Left lung (tissue), 10 donors: Measurements from ENCODE around the gene FBXL17. TPM values are rescaled to one million over a fixed set of nuclear protein-coding genes. Genes with fewer than 3 reads are reported as not detected.
A peak's percentile ranks its signal among the peaks of the same experiment; 100 is the strongest.

Experiments used
- ATAC-seq: fragments of 200-7000 bp; cut with Tn5 transposase; one replicate; pipeline ENCODE4 v1.9.1; 2020; ENCODE audit warnings: moderate library complexity
- DNase-seq, 4 donors: peaks; one replicate each; pipeline ENCODE4 v3.0.0-alpha.2; 2013 to 2020
- H3K27ac ChIP-seq, 2 donors: fragments of 200-600 bp; sonication (generic) in 1 of 2; one replicate each; pipeline versions ENCODE4 v1.5.0 to v1.8.0; 2020 to 2021
- H3K27me3 ChIP-seq, 2 donors: fragments of 200-600 bp; sonication (generic) in 1 of 2; one replicate each; pipeline versions ENCODE4 v1.5.0 to v1.8.0; 2020 to 2021
- H3K36me3 ChIP-seq, 2 donors: fragments of 200-600 bp; sonication (generic) in 1 of 2; one replicate each; pipeline versions ENCODE4 v1.5.0 to v1.8.0; 2020 to 2021
- H3K4me1 ChIP-seq, 2 donors: fragments of 200-600 bp; one replicate each; pipeline ENCODE4 v1.8.0; 2021
- H3K4me3 ChIP-seq, 2 donors: fragments of 200-600 bp; sonication (generic) in 1 of 2; one replicate each; pipeline versions ENCODE4 v1.5.0 to v1.8.0; 2020 to 2021; ENCODE audit warnings: mild to moderate bottlenecking in 1 of 2
- H3K9me3 ChIP-seq, 2 donors: fragments of 200-600 bp; sonication (generic) in 1 of 2; one replicate each; pipeline versions ENCODE4 v1.5.0 to v1.8.0; 2020 to 2021
- intact Hi-C, 2 donors: fragments of 100-400 bp; cut with DNase I; formaldehyde crosslinking; loops; one replicate each; pipeline versions ENCODE4 v1.11.2 to v1.14.2; 2022
- polyA plus RNA-seq, 6 donors: library from polyadenylated mRNA; unstranded; fragments of 120-200 nt; gene quantifications; one replicate each; pipeline ENCODE4 v1.2.1, GENCODE V29; 2013; ENCODE audit not compliant: insufficient read length in 6 of 6
- total RNA-seq, 2 donors: library from RNA; stranded (reverse); fragmentation: NEBNext Ultra II Directional; extraction: Animal tissue kit (Norgen Biotek cat#: 25700); gene quantifications; one replicate each; pipeline ENCODE4 v1.2.1, GENCODE V29; 2021
- TF ChIP-seq, protein P1 (sequence below), 2 donors: fragments of 200-600 bp; sonication (generic) in 1 of 2; IDR thresholded peaks; one replicate each; pipeline versions ENCODE4 v1.5.0 to v1.8.0; 2021; ENCODE audit warnings: antibody characterized with exemption in 2 of 2
- donor health status: DM: no; HTN: yes; CAD: no.
- donor health status: DM: no; HTN: no; CAD: no.

The FBXL17 gene
- total and polyA plus RNA-seq, 8 donors, result 11.8 to 23.8 (median 19.8) TPM

DNA sequence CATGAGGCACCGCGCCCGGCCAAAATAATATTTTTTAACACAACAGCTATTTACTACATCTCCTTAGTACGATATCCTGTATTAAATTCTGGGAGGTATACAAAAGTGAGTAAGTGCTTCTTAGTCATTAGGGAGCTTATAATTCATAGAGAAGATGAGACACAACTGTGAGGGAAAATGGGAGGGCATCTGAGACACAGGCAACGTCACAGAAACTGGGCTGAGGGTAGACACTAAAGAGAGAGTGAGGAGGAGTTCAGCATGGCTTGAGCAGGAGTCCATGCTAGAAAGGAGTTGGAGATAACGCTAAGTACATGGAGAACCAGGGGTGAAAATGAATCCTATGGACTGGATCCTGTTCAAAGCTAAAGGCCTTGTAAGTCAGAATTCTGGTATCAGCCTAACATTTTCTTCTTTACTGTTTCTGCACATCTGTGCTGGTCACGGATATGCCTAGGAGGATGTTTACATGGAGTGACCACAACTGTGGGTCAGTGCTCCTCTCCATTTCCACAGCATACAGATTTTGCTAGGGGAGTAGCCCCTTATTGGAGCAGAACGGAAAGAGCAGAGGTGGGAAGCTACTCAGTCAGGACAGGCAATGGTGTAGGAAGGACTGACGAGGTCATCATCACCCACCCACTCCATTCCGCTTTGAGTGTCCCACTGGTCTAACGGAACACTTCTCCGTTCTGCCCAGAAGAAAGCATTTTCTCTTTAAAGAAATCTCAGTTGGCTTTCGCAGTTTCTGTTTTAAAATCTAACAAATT is 400.8 kb downstream of the FBXL17 start:
- H3K36me3 ChIP-seq, result no peaks in the 10 kb centered on the region
- DNase-seq (no peak), ATAC-seq (no peak)
- H3K4me3 ChIP-seq, result no peak overlapping the region
- no peak overlapping the region for H3K27ac ChIP-seq
- H3K9me3 ChIP-seq, result no peaks in the 10 kb centered on the region
- H3K4me1 ChIP-seq, result no peaks in the 10 kb centered on the region
- no peaks in the 10 kb centered on the region for H3K27me3 ChIP-seq
- intact Hi-C loops, result no loop called here
- TF ChIP-seq, protein P1, sequence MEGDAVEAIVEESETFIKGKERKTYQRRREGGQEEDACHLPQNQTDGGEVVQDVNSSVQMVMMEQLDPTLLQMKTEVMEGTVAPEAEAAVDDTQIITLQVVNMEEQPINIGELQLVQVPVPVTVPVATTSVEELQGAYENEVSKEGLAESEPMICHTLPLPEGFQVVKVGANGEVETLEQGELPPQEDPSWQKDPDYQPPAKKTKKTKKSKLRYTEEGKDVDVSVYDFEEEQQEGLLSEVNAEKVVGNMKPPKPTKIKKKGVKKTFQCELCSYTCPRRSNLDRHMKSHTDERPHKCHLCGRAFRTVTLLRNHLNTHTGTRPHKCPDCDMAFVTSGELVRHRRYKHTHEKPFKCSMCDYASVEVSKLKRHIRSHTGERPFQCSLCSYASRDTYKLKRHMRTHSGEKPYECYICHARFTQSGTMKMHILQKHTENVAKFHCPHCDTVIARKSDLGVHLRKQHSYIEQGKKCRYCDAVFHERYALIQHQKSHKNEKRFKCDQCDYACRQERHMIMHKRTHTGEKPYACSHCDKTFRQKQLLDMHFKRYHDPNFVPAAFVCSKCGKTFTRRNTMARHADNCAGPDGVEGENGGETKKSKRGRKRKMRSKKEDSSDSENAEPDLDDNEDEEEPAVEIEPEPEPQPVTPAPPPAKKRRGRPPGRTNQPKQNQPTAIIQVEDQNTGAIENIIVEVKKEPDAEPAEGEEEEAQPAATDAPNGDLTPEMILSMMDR (IDR thresholded peaks at IDR 0.05), result no peak

DNA sequence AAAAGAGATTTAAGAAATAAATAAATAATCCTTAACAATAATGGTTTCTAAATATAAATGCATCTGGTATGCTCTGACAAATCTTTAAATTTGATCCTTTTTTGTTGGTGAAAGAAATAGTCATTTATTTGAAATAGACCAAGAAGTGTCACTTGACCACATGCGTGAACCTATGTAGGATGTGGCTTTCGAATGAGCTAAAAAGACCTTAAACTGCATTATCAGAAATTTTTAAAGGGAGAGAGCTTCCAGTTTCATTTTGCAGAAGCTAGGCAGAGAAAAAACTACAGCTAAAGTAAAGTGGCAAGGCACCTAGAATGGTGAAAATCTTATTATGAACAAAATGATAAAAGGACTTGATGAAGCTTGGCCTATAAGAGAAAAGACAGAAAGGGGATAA is 402.0 kb downstream of the FBXL17 start:
- no peaks in the 10 kb centered on the region for H3K36me3 ChIP-seq
- intact Hi-C loops, result no loop called here
- no peak overlapping the region for H3K4me3 ChIP-seq
- no peaks in the 10 kb centered on the region for H3K27me3 ChIP-seq
- TF ChIP-seq, protein P1 (IDR thresholded peaks at IDR 0.05), result no peak
- no peaks in the 10 kb centered on the region for H3K4me1 ChIP-seq
- DNase-seq, result no peak
- H3K27ac ChIP-seq, result no peak overlapping the region
- no peak for ATAC-seq
- H3K9me3 ChIP-seq, result no peaks in the 10 kb centered on the region

DNA sequence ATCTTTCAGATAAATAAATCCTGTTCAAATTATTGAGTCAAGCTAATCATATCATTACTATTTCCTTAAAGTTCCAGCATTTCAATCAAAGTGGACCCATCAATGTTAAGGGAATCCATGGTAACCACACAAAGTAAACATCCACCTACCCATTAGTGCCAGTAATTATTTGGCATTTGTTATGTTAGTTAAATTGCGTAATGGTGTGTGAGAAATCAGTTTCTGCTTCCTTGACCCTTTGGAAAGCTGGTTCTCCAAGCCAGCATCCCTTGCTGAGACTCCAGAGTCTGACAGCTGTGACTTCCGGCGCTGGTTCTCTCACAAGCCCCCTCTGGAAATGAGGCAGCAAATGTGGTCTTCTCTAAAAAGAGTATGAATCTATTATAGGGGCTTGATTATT is 402.6 kb downstream of the FBXL17 start:
- no peaks in the 10 kb centered on the region for H3K36me3 ChIP-seq
- H3K4me3 ChIP-seq, result no peak overlapping the region
- H3K27ac ChIP-seq, result no peak overlapping the region
- H3K9me3 ChIP-seq, result no peaks in the 10 kb centered on the region
- intact Hi-C loops, result no loop called here
- H3K4me1 ChIP-seq, result no peaks in the 10 kb centered on the region
- peak in 1 of 4 donors; percentile 15 for DNase-seq
- ATAC-seq, result no peak
- TF ChIP-seq, protein P1 (IDR thresholded peaks at IDR 0.05), result no peak
- H3K27me3 ChIP-seq, result no peaks in the 10 kb centered on the region

DNA sequence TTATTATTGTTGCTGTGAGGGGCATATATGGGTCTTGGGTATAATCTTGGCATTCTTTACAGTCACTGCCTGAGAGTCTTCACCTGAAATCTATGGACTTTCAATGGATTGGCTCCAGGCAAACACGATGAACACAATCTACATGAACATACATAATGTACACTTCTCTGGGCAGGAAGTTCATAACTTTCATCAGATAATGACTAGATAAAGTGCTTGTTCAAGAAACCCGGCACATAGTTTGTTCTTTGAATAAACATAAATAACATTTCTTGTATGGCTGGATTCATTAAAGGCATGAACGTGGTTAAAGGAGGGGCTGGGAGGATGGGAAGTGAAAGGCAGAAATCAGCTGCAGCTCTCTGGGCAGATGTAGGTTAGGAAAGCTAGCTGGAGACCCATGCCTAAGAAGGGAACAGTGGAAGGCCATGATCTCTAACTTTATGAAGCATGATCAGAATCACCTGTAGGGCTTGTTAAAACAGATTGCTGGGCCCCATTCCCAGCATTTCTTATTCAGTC is 404.3 kb downstream of the FBXL17 start:
- H3K9me3 ChIP-seq, result no peaks in the 10 kb centered on the region
- intact Hi-C loops, result no loop called here
- no peaks in the 10 kb centered on the region for H3K36me3 ChIP-seq
- TF ChIP-seq, protein P1 (IDR thresholded peaks at IDR 0.05), result no peak
- H3K4me3 ChIP-seq, result no peak overlapping the region
- no peak for ATAC-seq
- H3K27me3 ChIP-seq, result no peaks in the 10 kb centered on the region
- no peak overlapping the region for H3K27ac ChIP-seq
- DNase-seq, result no peak
- H3K4me1 ChIP-seq, result no peaks in the 10 kb centered on the region

DNA sequence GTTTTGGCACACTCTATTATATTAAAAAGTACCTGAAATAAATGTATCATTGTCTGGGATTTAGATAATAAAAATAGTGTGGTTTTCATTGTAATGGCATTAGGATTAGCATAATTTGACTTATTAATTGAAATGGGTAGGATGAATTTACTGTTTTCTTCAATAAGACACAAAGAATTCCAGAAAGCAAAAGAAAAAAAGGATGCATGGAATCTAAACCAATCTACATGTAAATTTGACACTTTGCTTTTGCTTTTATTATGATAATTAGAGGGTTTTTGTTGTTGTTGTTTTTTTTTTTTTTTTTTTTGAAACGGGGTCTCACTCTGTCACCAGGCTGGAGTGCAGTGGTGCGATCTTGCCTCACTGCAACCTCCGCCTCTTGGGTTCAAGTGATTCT is 406.3 kb downstream of the FBXL17 start:
- Histone ChIP-seq H3K36me3 (no peaks in the 10 kb centered on the region), H3K27me3 (no peaks in the 10 kb centered on the region), H3K9me3 (no peaks in the 10 kb centered on the region), H3K27ac (no peak overlapping the region), H3K4me1 (no peaks in the 10 kb centered on the region), H3K4me3 (no peak overlapping the region)
- TF ChIP-seq, protein P1 (IDR thresholded peaks at IDR 0.05), result no peak
- intact Hi-C loops, result no loop called here
- DNase-seq (no peak), ATAC-seq (no peak)
